DMS 273 (cell line): ENCODE measurements around the gene AATF.
A peak's percentile ranks its signal among the peaks of the same experiment; 100 is the strongest.
"Not testable (repeated sequence)": the region's sequence is repeated elsewhere in the genome, so short reads cannot be mapped to it uniquely, and the experiment has no call there.

ENCODE experiments used
- DNase-seq: peaks from one replicate; lab custom pipeline; 2025; ENCODE audit not compliant: unreplicated experiment; lab: John Stamatoyannopoulos, UW

The AATF gene

DNA sequence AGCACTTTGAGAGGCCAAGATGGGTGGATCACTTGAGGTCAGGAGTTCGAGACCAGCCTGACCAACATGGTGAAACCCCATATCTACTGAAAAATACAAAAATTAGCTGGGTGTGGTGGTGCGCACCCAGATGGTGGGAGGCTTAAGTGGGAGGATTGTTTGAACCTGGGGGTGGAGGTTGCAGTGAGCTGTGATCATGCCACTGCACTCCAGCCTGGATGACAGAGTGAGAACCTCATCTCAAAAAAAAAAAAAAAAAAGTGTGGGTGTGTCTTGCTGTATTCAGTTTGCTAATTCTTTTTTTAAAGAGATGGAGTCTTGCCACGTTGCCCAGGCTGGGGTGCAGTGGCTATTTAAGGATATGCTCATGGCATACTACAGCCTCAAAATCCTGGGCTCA lies 124.7 kb downstream of the AATF start:
- DNase-seq = not testable (repeated sequence)

DNA sequence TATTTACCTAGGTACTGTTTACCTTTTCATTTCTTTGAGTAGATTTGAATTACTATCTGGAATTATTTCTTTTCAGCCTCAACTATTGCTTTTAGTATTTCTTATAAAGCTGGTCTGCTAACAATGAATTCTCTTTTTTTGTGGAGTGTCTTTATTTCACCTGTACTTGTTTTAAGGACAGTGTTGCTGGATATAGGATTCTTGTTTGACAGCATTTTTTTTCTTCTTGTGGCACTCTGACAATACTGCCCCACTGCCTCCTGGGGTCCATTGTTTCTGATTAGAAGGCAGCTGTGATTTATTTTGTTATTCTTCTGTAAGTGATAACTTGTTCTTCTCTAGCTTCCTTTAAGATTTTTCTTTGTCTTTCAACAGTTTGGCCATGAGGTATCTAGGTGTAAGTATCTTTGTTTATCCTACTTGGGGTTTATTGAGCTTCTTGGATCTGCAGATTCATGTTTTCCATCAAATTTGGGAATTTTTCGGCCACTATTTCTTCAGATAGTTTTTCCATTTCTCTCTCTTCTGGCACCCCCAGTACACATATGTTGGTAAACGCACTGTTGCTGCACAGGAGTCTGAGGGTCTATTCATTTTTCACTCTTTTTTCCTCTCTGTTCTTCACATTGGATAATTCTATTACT lies 130.4 kb downstream of the AATF start:
- no peak for DNase-seq

- no peak for DNase-seq
These were observed 131.0 kb downstream of the AATF start for GRCh38 chr17:37079735-37080134.

DNA sequence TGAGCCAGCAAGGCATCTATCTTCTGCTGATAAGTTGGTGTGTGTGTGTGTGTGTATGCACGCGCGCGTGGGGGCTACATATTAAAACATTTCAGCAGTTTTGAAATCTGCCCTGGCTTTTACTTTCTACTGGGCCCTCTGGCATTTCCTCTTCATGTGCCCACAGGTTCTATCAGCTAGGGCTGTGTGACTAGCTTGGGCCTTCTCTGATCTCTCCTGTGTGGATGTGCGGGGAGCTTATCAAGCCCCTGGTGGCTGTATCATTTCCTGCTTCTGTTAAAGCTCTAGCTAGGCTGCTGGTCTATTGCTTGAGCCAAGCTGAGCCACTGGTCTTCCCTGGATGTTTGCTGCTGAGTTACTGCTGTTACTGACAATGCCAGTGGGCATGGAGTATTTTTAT lies 132.5 kb downstream of the AATF start:
- DNase-seq = peak; percentile 35

- DNase-seq = no peak
These were observed 133.6 kb downstream of the AATF start for GRCh38 chr17:37082311-37082860.

DNA sequence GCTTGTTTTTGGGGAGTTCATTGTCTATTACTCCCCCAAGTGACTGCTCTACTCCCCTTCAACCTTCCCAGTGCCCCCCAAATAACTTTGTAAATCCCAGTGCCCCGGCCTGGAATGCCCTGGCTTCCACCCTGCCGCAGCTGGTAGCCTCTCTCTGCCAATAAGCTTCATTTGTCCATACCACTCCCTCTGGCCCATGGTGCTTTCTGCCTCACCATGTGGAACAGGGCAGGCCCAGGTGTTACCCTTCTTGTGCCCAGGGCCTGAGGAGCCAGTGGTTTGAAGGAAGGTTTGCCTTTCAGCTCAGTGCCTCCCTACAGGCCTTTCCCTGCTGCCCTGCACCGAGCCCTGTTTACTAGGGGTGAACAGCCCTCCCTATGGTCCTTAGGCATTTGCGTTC lies 134.2 kb downstream of the AATF start:
- DNase-seq = no peak

DNA sequence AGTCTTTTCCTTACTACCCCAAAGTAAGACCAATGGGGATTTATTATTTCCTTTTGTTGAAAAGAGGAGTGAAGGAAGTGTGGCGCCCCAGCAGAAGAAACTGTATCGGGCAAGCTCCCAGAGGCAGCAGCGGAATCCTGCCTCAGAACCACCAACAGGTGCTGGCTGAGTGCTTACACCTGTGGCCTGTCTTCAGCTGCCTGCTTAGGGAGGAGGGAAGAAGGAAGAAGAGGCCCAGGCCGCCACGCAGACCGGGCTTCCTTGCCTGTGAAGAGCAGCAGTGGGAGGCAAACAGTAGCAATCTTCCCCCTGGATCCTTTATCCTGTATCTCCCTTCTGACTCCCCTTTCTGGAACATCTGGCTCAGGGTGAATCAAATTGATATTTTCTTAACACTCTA lies 134.7 kb downstream of the AATF start:
- no peak for DNase-seq

DNA sequence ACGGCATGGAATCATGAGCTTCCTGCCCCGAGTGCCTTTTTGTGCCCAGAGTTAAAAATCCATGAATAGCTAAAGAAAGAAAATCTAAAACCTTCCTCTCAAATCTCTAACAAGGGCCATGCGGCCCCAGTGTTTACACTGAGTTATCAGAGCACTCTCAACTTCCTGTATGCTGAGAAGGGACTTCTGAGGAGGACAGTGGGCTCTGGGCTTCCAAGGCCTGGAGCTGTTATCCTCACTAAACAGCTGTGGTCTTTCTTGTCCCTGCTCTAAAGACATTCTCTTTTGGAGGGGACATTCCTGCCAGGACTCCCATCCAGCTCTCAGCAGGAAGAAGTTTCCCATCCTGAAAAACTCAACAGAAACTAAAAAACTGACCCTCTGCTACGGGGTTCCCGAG lies 135.6 kb downstream of the AATF start:
- DNase-seq = no peak

DNA sequence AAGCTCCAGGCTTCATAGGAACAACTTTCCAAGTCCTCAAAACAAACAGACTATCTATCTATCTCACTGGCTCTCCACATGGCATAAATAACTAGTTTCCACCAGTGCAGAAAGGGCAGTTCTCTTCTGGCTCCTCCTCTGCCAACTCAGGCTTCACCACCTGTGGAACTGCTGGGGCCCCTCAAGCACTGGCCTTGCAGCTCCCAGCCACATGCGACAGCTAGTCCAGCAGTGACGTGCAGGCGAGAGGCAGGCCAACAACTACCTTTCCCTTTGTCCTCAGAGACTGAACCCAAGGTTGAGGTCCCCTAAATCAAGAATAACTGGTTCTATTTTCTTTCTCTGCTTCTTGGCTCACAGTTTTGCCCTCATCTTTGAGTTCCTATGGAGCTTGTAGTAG lies 137.6 kb downstream of the AATF start:
- DNase-seq = no peak

GRCh38 chr17:37086948-37087347 lies 138.2 kb downstream of the AATF start:
- no peak for DNase-seq

GRCh38 chr17:37087683-37088082 lies 138.9 kb downstream of the AATF start:
- DNase-seq = no peak

DNA sequence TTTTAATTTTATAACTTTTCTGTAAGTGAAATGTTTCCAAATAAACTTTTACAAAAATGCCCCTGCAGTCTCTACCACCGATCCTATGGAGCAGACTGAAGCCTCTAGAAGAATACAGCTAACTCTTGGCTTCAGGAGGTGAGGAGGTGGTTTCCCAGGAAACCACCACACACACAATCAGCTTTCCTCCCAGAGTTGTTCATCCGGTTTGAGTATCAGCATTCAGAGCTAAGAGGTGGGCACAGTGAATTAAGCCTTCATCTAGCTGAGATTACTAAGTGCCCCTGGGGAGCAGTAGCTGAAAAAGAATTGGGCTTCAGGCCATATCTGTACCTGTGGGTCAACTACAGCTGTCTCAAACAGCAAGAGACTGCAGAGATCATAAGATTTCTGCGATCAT lies 139.7 kb downstream of the AATF start:
- no peak for DNase-seq

GRCh38 chr17:37088913-37089312 lies 140.2 kb downstream of the AATF start:
- DNase-seq = no peak

- no peak for DNase-seq
These were observed 141.2 kb downstream of the AATF start for GRCh38 chr17:37089956-37090355.

DNA sequence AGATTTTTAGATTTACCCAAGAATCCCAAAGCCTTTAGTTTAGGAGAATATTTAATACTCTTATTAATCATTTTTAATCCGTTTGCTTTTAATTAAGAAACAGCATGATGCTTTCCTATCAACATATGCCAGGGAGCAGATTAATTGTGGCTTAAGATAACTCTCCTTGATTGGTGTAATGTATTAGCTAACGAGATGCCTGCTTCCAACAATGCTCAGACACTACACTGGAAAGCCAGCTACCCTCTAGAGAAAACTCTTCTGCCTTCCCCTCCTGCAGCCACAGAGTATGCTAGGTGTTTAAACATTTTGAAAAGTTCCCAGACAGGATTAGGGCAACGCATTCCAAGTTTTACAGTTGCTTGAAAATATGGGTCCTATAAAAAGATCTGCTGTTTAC lies 142.2 kb downstream of the AATF start:
- no peak for DNase-seq

GRCh38 chr17:37092071-37092470 lies 143.3 kb downstream of the AATF start:
- DNase-seq = no peak

- DNase-seq = no peak
These were observed 143.9 kb downstream of the AATF start for GRCh38 chr17:37092701-37093100.

DNA sequence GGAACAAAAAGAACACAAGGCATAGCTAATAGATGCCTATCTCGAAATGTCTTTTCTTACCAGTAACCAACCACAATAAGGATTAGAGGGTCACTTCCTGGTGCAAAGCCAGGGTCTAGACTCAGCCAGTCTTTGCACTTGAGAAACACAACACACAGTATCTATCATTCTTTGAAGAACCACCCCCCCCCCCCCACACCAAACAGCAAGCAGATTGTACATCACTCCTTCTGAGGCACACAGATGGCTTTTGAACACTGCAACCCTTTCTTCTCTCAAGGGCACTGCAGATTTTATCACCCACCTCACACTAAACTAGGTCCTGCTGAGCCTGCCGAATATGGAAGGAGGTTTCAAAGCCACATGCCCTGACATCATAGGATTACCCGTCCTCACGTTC lies 145.6 kb downstream of the AATF start:
- no peak for DNase-seq

- DNase-seq = no peak
These were observed 147.3 kb downstream of the AATF start for GRCh38 chr17:37096071-37096470.

- no peak for DNase-seq
These were observed 148.4 kb downstream of the AATF start for GRCh38 chr17:37097154-37097553.

DNA sequence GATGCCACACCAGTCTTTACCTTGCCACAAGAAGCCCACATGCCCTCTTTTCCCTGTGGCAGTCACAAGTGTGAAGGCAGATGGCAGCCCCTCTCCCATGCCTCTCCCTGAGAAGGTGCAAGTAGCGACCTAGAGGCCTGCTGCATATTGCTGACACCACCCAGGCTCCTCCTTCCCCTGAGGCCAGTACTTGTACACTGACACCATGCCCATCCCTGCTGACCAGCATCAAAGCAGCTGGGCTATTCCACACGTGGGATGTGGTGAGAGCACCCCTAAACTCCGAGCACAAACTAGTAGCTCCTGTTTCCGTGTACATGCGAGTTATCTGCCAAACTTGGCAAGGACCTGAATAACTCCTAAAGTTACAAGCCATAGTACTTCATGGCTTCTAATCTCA lies 149.4 kb downstream of the AATF start:
- DNase-seq = no peak

DNA sequence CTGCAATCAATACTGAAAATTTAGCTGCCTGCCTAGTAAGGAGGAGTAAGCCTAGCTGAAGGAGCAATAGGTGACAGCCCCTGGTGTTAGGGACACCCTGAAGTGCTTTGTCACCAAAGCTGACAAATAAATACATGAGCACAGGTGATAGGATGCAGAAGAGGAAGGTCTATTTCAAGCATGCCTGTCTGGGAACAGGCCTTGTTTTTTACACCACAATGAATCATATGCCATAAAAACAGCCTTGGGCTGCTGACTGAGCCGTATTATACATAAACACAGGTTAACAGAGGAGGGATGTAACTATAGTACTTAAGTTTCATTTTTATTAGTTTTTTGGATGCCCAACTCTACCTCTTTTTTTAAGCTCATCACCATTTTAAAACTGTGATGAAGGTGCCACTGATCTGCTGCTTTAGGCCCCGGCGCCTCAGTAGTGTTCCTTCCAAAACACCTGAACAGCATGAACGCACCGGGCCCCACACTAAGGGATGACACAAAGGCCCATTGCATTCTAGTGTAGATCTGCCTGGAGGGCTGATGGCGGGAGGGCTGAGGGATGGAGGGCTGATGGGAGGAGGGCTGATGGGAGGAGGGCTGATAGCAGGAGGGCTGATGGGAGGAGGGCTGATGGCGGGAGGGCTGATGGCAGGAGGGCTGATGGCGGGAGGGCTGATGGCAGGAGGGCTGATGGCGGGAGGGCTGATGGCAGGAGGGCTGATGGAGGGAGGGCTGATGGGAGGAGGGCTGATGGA lies 150.3 kb downstream of the AATF start:
- DNase-seq = no peak

DNA sequence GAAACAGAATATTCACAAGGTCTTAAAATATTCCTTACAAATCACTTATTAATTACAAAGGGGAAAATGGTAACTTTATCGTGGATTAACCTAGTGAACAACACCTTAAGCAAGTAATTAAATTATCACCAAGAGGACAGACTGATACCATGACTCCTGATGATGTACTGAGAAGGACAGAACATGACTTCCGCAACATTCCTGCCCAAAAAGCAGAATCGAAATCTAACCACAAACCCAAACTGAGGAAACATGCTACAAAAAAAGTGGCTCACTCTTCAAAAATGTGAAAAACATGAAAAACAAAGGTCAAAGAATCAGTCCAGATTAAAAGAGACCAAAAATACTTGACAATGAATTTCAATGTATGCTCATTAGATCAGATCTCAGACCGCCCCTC lies 151.5 kb downstream of the AATF start:
- no peak for DNase-seq
